Panc1 (cell line): Measurements from ENCODE around the gene ATF7. TPM values are rescaled to one million over a fixed set of nuclear protein-coding genes. Genes with fewer than 3 reads are reported as not detected.

ENCODE experiments used
- ATAC-seq: fragments of 200-7000 bp; cut with Tn5 transposase; 2 replicates; pipeline ENCODE4 v1.9.1; 2020; ENCODE audit warnings: mild to moderate bottlenecking, moderate library complexity
- BruUV-seq: library from RNA; stranded (reverse); fragments of 400-500 nt; replicated peaks from 2 replicates; lab custom pipeline; 2021; lab: Mats Ljungman, UMichigan
- CTCF ChIA-PET: fragments of 300-600 bp; sonication (Branson Sonifier 250); formaldehyde crosslinking; loops from one replicate; lab custom pipeline; 2022; ENCODE audit warnings: antibody characterized with exemption; lab: Charles Lee
- POLR2A ChIA-PET: fragments of 300-600 bp; sonication (Branson Sonifier 250); formaldehyde crosslinking; loops from one replicate; lab custom pipeline; 2022; ENCODE audit warnings: antibody characterized with exemption; lab: Charles Lee
- DNase-seq: peaks from one replicate; pipeline ENCODE4 v3.0.0-alpha.2; 2010; ENCODE audit warnings: low read depth, low spot score
- H3K27ac ChIP-seq: 2 replicates; pipeline ENCODE4 v1.5.1; 2011; ENCODE audit warnings: mild to moderate bottlenecking, low read length, inconsistent platforms
- H3K27me3 ChIP-seq: fragments of 200-500 bp; sonication (Bioruptor generic); 2 replicates; pipeline ENCODE4 v1.6.0; 2014; ENCODE audit warnings: low read length, inconsistent platforms; ENCODE audit not compliant: control insufficient read depth, insufficient read depth
- H3K36me3 ChIP-seq: fragments of 200-500 bp; sonication (Bioruptor generic); 2 replicates; pipeline ENCODE4 v1.5.1; 2014; ENCODE audit warnings: inconsistent platforms, mild to moderate bottlenecking, low read length, moderate library complexity; ENCODE audit not compliant: control insufficient read depth, insufficient read depth
- H3K4me1 ChIP-seq: 2 replicates; pipeline ENCODE4 v1.5.1; 2011; ENCODE audit warnings: inconsistent platforms, mild to moderate bottlenecking, low read length, moderate library complexity; ENCODE audit not compliant: control insufficient read depth, insufficient read depth
- H3K4me3 ChIP-seq, 2 experiments: 2 replicates each; pipeline ENCODE4 v1.5.1; 2011 to 2012; ENCODE audit warnings: low read depth in 2 of 2, low read length in 2 of 2, mild to moderate bottlenecking in 2 of 2, inconsistent platforms in 1 of 2, moderate library complexity in 1 of 2
- H3K9me3 ChIP-seq: fragments of 200-500 bp; sonication (Bioruptor generic); 2 replicates; pipeline ENCODE4 v1.5.1; 2014; ENCODE audit warnings: low read depth, mild to moderate bottlenecking, inconsistent platforms, low read length, moderate library complexity; ENCODE audit not compliant: control insufficient read depth, insufficient read depth
- POLR2AphosphoS5 ChIP-seq: IDR thresholded peaks from 2 replicates; pipeline ENCODE4 v1.6.1; 2012; ENCODE audit warnings: mild to moderate bottlenecking, low read depth, low read length, moderate library complexity
- REST ChIP-seq, 2 experiments: IDR thresholded peaks; 2 replicates each; pipeline ENCODE4 v1.6.1; 2011 to 2012; ENCODE audit warnings: low read depth in 2 of 2, control low read depth in 1 of 2, low read length in 1 of 2, mild to moderate bottlenecking in 1 of 2, moderate library complexity in 1 of 2; ENCODE audit not compliant: insufficient read depth in 1 of 2
- SIN3A ChIP-seq: IDR thresholded peaks from 2 replicates; pipeline ENCODE4 v1.6.1; 2012; ENCODE audit warnings: low read depth, mild to moderate bottlenecking, low read length, moderate library complexity, borderline replicate concordance; ENCODE audit not compliant: insufficient read depth
- TCF7L2 ChIP-seq: IDR thresholded peaks from 2 replicates; pipeline ENCODE4 v1.6.1; 2011; ENCODE audit warnings: mild to moderate bottlenecking, low read depth, low read length, inconsistent platforms
- in situ Hi-C: cut with HindIII; loops from 2 replicates; pipeline ENCODE4 v1.10.0; 2016; ENCODE audit warnings: low sequenced_read_pairs, low pct_unique_long_range_greater_than_20kb
- intact Hi-C: fragments of 100-400 bp; cut with micrococcal nuclease; formaldehyde crosslinking; loops from one replicate; pipeline ENCODE4 v1.10.0; 2022; ENCODE audit not compliant: unreplicated experiment
- total RNA-seq: library from RNA; stranded (reverse); gene quantifications from one replicate; pipeline ENCODE4 v1.2.1, GENCODE V29; 2021; ENCODE audit not compliant: unreplicated experiment
- TF ChIP-seq, protein P1 (sequence below): fragments of 450-650 bp; IDR thresholded peaks from 2 replicates; pipeline ENCODE4 v1.5.1; 2017; ENCODE audit warnings: mild to moderate bottlenecking

Gene ATF7
- total RNA-seq, 1 experiment from 2014 or later: 29.5 TPM

DNA sequence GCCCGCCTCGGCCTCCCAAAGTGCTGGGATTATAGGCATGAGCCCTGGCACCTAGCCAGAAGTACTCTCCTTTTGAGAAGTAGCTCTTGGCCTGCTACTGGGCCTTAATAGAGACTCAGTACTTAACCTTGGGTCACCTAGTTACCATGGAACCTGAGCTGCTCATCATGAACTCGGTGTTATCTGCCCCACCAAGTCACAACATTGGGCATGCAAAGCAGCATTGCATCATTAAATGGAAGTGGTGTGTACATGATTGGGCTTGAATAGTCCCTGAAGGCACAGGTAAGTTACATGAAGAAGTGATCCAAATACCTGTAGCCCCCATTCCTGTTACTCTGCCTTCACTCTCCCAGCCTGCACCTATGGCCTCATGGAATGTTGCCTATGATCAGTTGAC is 18.0 kb upstream of the ATF7 start:
- ATAC-seq (no peak), DNase-seq (no peak)
- Histone ChIP-seq H3K9me3 (no peaks in the 10 kb centered on the region), H3K4me1 (no peaks in the 10 kb centered on the region), H3K27ac (no peak overlapping the region), H3K4me3 (no peak overlapping the region), H3K36me3 (no peaks in the 10 kb centered on the region), H3K27me3 (no peaks in the 10 kb centered on the region)
- in situ Hi-C loops: no loop called here
- TF ChIP-seq POLR2AphosphoS5: no peak
- no peak for TF ChIP-seq REST (IDR thresholded peaks at IDR 0.05; ENCODE audit: insufficient read depth in 1 of 2, low read depth in 2 of 2, low read length in 1 of 2)
- TF ChIP-seq SIN3A: no peak
- no peak for TF ChIP-seq TCF7L2
- TF ChIP-seq, protein P1, sequence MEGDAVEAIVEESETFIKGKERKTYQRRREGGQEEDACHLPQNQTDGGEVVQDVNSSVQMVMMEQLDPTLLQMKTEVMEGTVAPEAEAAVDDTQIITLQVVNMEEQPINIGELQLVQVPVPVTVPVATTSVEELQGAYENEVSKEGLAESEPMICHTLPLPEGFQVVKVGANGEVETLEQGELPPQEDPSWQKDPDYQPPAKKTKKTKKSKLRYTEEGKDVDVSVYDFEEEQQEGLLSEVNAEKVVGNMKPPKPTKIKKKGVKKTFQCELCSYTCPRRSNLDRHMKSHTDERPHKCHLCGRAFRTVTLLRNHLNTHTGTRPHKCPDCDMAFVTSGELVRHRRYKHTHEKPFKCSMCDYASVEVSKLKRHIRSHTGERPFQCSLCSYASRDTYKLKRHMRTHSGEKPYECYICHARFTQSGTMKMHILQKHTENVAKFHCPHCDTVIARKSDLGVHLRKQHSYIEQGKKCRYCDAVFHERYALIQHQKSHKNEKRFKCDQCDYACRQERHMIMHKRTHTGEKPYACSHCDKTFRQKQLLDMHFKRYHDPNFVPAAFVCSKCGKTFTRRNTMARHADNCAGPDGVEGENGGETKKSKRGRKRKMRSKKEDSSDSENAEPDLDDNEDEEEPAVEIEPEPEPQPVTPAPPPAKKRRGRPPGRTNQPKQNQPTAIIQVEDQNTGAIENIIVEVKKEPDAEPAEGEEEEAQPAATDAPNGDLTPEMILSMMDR: no peak
- intact Hi-C loops: no loop called here
- no TSS peak for BruUV-seq
- ChIA-PET CTCF (no interaction called here), POLR2A (interaction anchor here (0.7 kb wide), 1 partner anchor 48 kb away, joined by 6 read pairs; no protein-coding TSS in a partner anchor)

DNA sequence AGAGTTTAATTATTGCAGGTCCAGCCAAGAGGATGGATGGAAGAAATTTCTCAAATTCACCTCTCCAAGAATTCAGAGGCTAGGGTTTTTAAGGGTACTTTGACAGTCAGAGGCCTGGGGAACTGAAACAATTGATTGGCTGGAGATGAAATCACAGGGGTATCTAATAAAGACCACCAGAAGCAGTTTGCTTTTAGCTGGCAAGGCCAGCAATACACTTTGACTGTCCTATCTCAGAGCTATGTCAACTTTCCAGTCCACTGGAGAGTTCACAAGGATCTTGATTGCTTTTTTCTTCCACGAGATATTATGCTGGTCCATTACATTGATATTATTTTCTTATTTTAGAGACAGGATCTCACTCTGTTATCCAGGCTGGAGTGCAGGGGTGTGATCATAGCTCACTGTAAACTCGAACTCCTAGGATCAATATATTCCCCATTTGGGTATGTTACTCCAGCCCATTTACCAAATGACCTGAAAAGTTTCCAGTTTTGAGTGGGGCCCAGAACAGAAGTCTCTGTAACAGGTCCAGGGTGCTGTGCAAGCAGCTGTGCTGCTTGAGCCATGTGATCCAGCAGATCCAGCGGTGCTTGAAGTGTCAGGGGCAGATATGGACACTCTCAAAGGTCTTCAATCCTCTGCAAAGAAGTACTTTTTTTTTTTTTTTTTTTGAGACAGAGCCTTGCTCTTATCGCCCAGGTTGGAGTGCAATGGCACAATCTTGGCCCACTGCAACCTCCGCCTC is 17.2 kb upstream of the ATF7 start:
- BruUV-seq: no TSS peak
- in situ Hi-C loops: no loop called here
- H3K4me3 ChIP-seq: no peak overlapping the region
- no peak for ATAC-seq
- no peaks in the 10 kb centered on the region for H3K36me3 ChIP-seq
- POLR2A ChIA-PET: interaction anchor here (0.6 to 0.7 kb wide), 2 partner anchors 47 to 78 kb away, joined by 3 to 6 read pairs; no protein-coding TSS in a partner anchor
- H3K27me3 ChIP-seq: no peaks in the 10 kb centered on the region
- no peaks in the 10 kb centered on the region for H3K9me3 ChIP-seq
- H3K27ac ChIP-seq: no peak overlapping the region
- intact Hi-C loops: no loop called here
- CTCF ChIA-PET: no interaction called here
- DNase-seq: no peak
- no peaks in the 10 kb centered on the region for H3K4me1 ChIP-seq
- TF ChIP-seq SIN3A: no peak
- TF ChIP-seq TCF7L2: no peak
- TF ChIP-seq, protein P1: no peak
- TF ChIP-seq POLR2AphosphoS5: no peak
- TF ChIP-seq REST (IDR thresholded peaks at IDR 0.05; ENCODE audit: insufficient read depth in 1 of 2, low read depth in 2 of 2, low read length in 1 of 2): no peak
